Activated gamma-delta T cell treated with anti-CD3 and anti-CD28 coated beads, Interleukin-2, amount 50 U/mL, for 16 hours (primary cell): ENCODE results near the gene LRRC49.

Source experiments
- DNase-seq: peaks from one replicate; pipeline ENCODE4 v3.0.0-alpha.2; 2020; ENCODE audit warnings: low read depth

LRRC49 gene

GRCh38 chr15:71092056-71092600 is 199.5 kb downstream of the LRRC49 start:
- DNase-seq, result no peak

GRCh38 chr15:71093054-71094024 is 200.7 kb downstream of the LRRC49 start:
- DNase-seq, result no peak

DNA sequence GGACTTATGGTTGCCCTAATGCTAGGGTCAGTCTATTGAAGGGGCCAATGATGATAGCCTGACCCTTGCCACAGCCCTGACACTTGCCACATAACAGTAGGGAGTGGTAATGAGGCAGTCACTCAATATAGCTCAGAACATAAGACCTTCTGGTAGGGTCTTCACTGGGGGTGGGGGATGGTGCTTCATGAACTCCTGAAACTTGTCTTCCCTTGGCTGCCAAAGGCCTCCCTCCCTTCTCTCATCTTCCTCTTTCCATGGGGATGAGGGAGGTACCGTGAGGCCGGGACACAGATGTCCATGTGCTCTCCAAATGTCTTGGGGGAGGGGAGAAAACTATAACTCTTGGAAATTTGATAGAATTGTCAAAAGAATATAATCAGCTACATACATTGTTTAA is 201.5 kb downstream of the LRRC49 start:
- DNase-seq, result no peak

GRCh38 chr15:71096676-71097075 is 204.1 kb downstream of the LRRC49 start:
- DNase-seq, result no peak

DNA sequence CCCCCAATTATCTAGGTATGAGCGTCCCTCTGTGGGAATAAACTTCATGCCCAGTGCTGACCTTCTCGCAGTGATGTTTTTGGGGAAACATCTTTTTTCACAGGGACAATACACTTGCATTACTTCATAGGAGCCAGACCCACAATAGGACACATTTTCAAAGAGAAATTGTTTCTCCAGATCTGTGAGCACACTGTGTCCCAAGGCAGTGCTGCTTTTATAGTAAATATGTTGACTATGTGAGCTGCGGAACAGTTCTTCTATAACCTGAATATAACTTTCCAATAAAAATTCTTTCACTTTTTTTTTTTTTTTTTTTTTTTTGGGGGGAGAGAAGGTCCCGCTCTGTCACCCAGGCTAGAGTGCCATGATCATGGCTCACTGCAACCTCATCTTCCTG is 205.3 kb downstream of the LRRC49 start:
- DNase-seq, result no peak

DNA sequence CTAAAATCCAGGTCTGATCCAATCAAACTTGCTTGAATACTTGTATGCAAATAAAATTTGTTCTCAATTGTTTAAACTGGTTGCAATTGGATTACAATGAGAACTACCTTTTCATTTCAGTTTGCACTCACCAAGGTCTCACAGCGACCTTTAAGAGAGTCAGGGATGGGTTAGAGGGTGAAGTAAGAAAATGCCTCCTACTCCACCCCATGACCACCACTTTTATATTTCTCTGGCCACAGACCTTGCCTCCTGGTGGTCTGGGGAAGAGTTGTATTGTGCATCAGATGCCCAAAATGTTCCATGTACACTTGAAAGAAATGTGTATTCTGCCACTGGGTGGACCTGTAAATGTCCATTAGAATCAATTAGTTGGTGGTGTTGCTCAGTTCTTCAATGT is 206.3 kb downstream of the LRRC49 start:
- DNase-seq, result no peak
